Measurements from ENCODE around the gene NNAT. TPM values are rescaled to one million over a fixed set of nuclear protein-coding genes. Genes with fewer than 3 reads are reported as not detected.

The NNAT gene
- total and polyA plus RNA-seq, 4 donors, result 0.98 to 20.6 (median 8.2) TPM

DNA sequence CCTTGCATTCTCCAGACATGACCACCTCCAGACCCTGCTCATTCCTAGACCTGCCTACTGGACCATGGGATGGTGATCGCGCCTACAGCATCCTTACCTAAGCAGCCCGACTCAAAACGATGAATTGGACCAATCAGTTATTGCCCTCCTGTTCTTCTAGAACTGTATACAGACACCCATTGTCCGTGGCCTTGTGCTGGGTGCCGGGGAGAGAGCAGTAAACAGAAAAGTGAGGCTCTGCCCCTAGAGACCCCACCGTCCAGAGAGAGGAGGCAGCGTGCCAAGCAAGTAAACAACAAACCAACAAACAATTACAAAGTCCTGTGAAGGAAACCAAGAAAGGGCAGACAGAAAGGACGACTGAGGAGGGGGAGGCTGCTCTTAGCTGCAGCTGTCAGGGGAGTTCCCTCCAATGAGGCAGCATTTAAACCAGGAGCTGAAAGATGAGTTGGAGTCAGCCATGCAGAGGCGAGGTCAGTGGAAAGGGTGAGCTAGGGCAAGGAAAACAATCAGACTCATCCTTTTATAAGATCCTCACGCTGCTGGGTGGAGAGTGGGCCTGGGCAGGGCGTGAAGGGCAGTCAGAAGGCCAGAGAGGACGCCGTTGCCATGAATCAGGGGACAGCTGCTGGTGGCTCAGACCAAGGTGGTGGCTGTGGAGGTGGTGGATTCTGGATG, 44.2 kb downstream of the NNAT start:
- 70 to 81% methylated on average over 14 of the region's 14 CpGs for WGBS, 2 donors
- Histone ChIP-seq H3K9ac (ENCODE audit: insufficient read depth in 1 of 2, low read length in 2 of 2) (no peak overlapping the region), H3K27ac (ENCODE audit: low read depth in 1 of 2, low read length in 1 of 2) (no peak overlapping the region), H3K4me1 (ENCODE audit: control insufficient read depth in 5 of 5, insufficient read depth in 5 of 5, low read length in 5 of 5) (peaks cover 0 to 25% (median 8%) of the 10 kb centered on the region in 5 donors), H3K4me3 (no peak overlapping the region), H3K27me3 (ENCODE audit: control insufficient read depth in 3 of 3, insufficient read depth in 3 of 3, low read length in 2 of 3) (peaks cover 0 to 5% (median 0%) of the 10 kb centered on the region in 3 donors), H3K36me3 (ENCODE audit: control insufficient read depth in 4 of 4, insufficient read depth in 4 of 4, low read length in 4 of 4) (no peaks in the 10 kb centered on the region), H3K9me3 (ENCODE audit: control insufficient read depth in 4 of 4, insufficient read depth in 3 of 4, low read length in 3 of 4) (no peaks in the 10 kb centered on the region)
- DNase-seq (peak; percentile 31 to 50 (median 35)), ATAC-seq (ENCODE audit: insufficient read depth, low FRiP score) (no peak)
- TF ChIP-seq, protein P1, sequence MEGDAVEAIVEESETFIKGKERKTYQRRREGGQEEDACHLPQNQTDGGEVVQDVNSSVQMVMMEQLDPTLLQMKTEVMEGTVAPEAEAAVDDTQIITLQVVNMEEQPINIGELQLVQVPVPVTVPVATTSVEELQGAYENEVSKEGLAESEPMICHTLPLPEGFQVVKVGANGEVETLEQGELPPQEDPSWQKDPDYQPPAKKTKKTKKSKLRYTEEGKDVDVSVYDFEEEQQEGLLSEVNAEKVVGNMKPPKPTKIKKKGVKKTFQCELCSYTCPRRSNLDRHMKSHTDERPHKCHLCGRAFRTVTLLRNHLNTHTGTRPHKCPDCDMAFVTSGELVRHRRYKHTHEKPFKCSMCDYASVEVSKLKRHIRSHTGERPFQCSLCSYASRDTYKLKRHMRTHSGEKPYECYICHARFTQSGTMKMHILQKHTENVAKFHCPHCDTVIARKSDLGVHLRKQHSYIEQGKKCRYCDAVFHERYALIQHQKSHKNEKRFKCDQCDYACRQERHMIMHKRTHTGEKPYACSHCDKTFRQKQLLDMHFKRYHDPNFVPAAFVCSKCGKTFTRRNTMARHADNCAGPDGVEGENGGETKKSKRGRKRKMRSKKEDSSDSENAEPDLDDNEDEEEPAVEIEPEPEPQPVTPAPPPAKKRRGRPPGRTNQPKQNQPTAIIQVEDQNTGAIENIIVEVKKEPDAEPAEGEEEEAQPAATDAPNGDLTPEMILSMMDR (IDR thresholded peaks at IDR 0.05; ENCODE audit: control extremely low read depth, extremely low read depth), result no peak

DNA sequence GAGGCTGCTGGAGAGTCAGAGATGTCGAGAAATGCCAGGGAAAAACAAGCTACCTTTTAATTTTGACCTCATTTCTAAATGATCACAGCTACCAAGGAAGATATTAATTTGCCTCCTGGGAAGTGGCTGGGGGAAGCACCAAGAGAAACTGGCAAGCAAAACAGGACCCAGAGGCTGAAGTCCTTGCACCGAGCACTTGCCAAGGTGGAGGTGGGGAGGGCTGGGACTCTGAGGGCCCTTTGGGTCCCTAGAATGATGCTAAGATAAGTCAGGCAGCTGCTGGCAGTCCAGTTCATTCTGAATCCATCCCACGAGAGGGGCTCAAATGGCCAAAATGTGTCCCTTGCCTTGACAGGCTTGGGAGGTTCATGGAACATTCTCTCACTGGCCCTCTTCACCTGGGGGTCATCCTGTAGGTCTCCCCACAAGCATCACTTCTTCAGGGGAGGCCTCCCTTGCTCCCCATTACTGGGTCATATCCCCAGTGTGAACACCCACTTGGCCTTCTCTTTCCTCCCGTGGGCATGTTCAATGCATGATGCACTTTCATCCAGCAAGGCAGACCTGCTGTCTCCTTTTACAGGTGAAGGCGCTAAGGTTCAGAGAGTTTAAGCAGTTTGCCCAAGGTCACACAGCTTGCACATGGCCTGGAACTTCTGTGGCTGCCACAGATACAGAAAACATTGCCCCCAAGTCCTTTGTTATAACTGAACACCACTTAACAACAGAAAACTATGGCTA, 45.7 kb downstream of the NNAT start:
- Histone ChIP-seq H3K4me1 (ENCODE audit: control insufficient read depth in 5 of 5, insufficient read depth in 5 of 5, low read length in 5 of 5) (peaks cover 0 to 25% (median 8%) of the 10 kb centered on the region in 5 donors), H3K9me3 (ENCODE audit: control insufficient read depth in 4 of 4, insufficient read depth in 3 of 4, low read length in 3 of 4) (no peaks in the 10 kb centered on the region), H3K36me3 (ENCODE audit: control insufficient read depth in 4 of 4, insufficient read depth in 4 of 4, low read length in 4 of 4) (no peaks in the 10 kb centered on the region), H3K9ac (ENCODE audit: insufficient read depth in 1 of 2, low read length in 2 of 2) (no peak overlapping the region), H3K4me3 (no peak overlapping the region), H3K27me3 (ENCODE audit: control insufficient read depth in 3 of 3, insufficient read depth in 3 of 3, low read length in 2 of 3) (peaks cover 0 to 5% (median 0%) of the 10 kb centered on the region in 3 donors), H3K27ac (ENCODE audit: low read depth in 1 of 2, low read length in 1 of 2) (no peak overlapping the region)
- no peak for DNase-seq
- TF ChIP-seq, protein P1 (IDR thresholded peaks at IDR 0.05; ENCODE audit: control extremely low read depth, extremely low read depth), result no peak
- WGBS, 2 donors, result 72 to 80% methylated on average over 5 of the region's 5 CpGs
- no peak for ATAC-seq (ENCODE audit: insufficient read depth, low FRiP score)

DNA sequence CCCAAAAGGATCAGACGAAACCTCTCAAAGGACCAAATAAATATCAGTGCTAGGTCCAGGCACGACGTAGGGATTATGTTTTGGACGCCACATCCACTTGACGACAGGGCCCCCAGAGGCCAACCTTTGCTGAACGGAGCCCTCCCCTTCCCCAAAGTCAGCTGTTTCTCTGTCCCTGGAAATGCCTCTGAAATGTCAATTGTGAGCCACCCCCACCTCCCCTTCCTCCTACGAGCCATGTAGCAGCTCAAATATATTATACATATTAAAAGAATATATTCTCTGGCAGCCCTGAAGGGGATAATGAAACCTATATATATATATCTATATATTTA, 46.2 kb downstream of the NNAT start:
- H3K4me3 ChIP-seq, result no peak overlapping the region
- TF ChIP-seq, protein P1 (IDR thresholded peaks at IDR 0.05; ENCODE audit: control extremely low read depth, extremely low read depth), result no peak
- WGBS, 2 donors, result 16 to 18% methylated on average over 7 of the region's 7 CpGs
- peaks cover 0 to 5% (median 0%) of the 10 kb centered on the region in 3 donors for H3K27me3 ChIP-seq (ENCODE audit: control insufficient read depth in 3 of 3, insufficient read depth in 3 of 3, low read length in 2 of 3)
- H3K27ac ChIP-seq (ENCODE audit: low read depth in 1 of 2, low read length in 1 of 2), result no peak overlapping the region
- DNase-seq, result peak in 1 of 3 donors; percentile 70
- no peaks in the 10 kb centered on the region for H3K36me3 ChIP-seq (ENCODE audit: control insufficient read depth in 4 of 4, insufficient read depth in 4 of 4, low read length in 4 of 4)
- H3K9ac ChIP-seq (ENCODE audit: insufficient read depth in 1 of 2, low read length in 2 of 2), result no peak overlapping the region
- ATAC-seq (ENCODE audit: insufficient read depth, low FRiP score), result no peak
- peaks cover 0 to 25% (median 8%) of the 10 kb centered on the region in 5 donors for H3K4me1 ChIP-seq (ENCODE audit: control insufficient read depth in 5 of 5, insufficient read depth in 5 of 5, low read length in 5 of 5)
- no peaks in the 10 kb centered on the region for H3K9me3 ChIP-seq (ENCODE audit: control insufficient read depth in 4 of 4, insufficient read depth in 3 of 4, low read length in 3 of 4)

All from lung (tissue), 12 donors.